WERI-Rb-1 (cell line): ENCODE data around the gene VPS11.
"Not testable (repeated sequence)": the region's sequence is repeated elsewhere in the genome, so short reads cannot be mapped to it uniquely, and the experiment has no call there.

Experiments
- DNase-seq: peaks from one replicate; pipeline ENCODE4 v3.0.0-alpha.2; 2020
- H3K27ac ChIP-seq: fragments of 250-450 bp; sonication (Bioruptor Pico); 2 replicates; pipeline ENCODE4 v1.5.1; 2020; ENCODE audit warnings: mild to moderate bottlenecking, moderate library complexity
- H3K27me3 ChIP-seq: fragments of 250-450 bp; sonication (Bioruptor Pico); 2 replicates; pipeline ENCODE4 v1.5.1; 2021; ENCODE audit warnings: mild to moderate bottlenecking, low read depth, moderate library complexity; ENCODE audit not compliant: insufficient read depth, severe bottlenecking
- H3K36me3 ChIP-seq: fragments of 250-450 bp; sonication (Bioruptor Pico); 2 replicates; pipeline ENCODE4 v1.5.1; 2020; ENCODE audit warnings: mild to moderate bottlenecking, moderate library complexity
- H3K4me3 ChIP-seq: 2 replicates; pipeline ENCODE4 v1.5.1; 2011; ENCODE audit warnings: low read depth, mild to moderate bottlenecking, control low read depth, low read length
- H3K9me3 ChIP-seq: fragments of 250-450 bp; sonication (Bioruptor Pico); 2 replicates; pipeline ENCODE4 v1.5.1; 2021; ENCODE audit warnings: mild to moderate bottlenecking, moderate library complexity; ENCODE audit not compliant: severe bottlenecking
- TF ChIP-seq, protein P1 (sequence below): IDR thresholded peaks from 2 replicates; pipeline ENCODE4 v1.5.1; 2011; ENCODE audit warnings: low read depth, mild to moderate bottlenecking, control low read depth, inconsistent platforms, low read length

Gene VPS11

GRCh38 chr11:119030329-119031047, 37.1 kb upstream of the VPS11 start, which contains the start of gene SLC37A4:
SLC37A4 (minus strand) TSS chr11:119030877.
- H3K36me3 ChIP-seq = peaks cover 40% of the 10 kb centered on the region
- peak; percentile 99 for DNase-seq
- TF ChIP-seq, protein P1, sequence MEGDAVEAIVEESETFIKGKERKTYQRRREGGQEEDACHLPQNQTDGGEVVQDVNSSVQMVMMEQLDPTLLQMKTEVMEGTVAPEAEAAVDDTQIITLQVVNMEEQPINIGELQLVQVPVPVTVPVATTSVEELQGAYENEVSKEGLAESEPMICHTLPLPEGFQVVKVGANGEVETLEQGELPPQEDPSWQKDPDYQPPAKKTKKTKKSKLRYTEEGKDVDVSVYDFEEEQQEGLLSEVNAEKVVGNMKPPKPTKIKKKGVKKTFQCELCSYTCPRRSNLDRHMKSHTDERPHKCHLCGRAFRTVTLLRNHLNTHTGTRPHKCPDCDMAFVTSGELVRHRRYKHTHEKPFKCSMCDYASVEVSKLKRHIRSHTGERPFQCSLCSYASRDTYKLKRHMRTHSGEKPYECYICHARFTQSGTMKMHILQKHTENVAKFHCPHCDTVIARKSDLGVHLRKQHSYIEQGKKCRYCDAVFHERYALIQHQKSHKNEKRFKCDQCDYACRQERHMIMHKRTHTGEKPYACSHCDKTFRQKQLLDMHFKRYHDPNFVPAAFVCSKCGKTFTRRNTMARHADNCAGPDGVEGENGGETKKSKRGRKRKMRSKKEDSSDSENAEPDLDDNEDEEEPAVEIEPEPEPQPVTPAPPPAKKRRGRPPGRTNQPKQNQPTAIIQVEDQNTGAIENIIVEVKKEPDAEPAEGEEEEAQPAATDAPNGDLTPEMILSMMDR = peak; percentile 92
- no peaks in the 10 kb centered on the region for H3K9me3 ChIP-seq
- H3K27ac ChIP-seq = peak within 1 kb of the TSS; percentile 97
- H3K4me3 ChIP-seq = peak within 1 kb of the TSS; percentile 73
- H3K27me3 ChIP-seq = no peaks in the 10 kb centered on the region

- TF ChIP-seq, protein P1 = no peak
- H3K27ac ChIP-seq = no peak overlapping the region
Measured at GRCh38 chr11:119031912-119032280, 35.7 kb upstream of the VPS11 start.

GRCh38 chr11:119033421-119033820, 34.2 kb upstream of the VPS11 start:
- H3K27ac ChIP-seq, H3K9me3 ChIP-seq, DNase-seq, H3K4me3 ChIP-seq, H3K27me3 ChIP-seq: not testable (repeated sequence)
- peaks cover 10% of the 10 kb centered on the region for H3K36me3 ChIP-seq

More at GRCh38 chr11:119031912-119032280, 35.7 kb upstream of the VPS11 start:
- no peak for DNase-seq
- H3K36me3 ChIP-seq = peaks cover 26% of the 10 kb centered on the region
- H3K9me3 ChIP-seq = no peaks in the 10 kb centered on the region
- no peak overlapping the region for H3K4me3 ChIP-seq
- H3K27me3 ChIP-seq = no peaks in the 10 kb centered on the region

GRCh38 chr11:119034813-119035212, 32.8 kb upstream of the VPS11 start:
- Histone ChIP-seq H3K27me3 (no peaks in the 10 kb centered on the region), H3K36me3 (peaks cover 2% of the 10 kb centered on the region; the same call in 1 of the 2 replicates), H3K27ac (no peak overlapping the region), H3K4me3 (no peak overlapping the region), H3K9me3 (no peaks in the 10 kb centered on the region)
- no peak for DNase-seq
- TF ChIP-seq, protein P1 = no peak

- H3K4me3 ChIP-seq = no peak overlapping the region
- no peaks in the 10 kb centered on the region for H3K9me3 ChIP-seq
- no peaks in the 10 kb centered on the region for H3K36me3 ChIP-seq
- H3K27ac ChIP-seq = peak overlapping the region; percentile 74
- no peak for DNase-seq
- no peaks in the 10 kb centered on the region for H3K27me3 ChIP-seq
- TF ChIP-seq, protein P1 = no peak
Measured at GRCh38 chr11:119038884-119039283, 28.7 kb upstream of the VPS11 start.

- H3K4me3 ChIP-seq, H3K27me3 ChIP-seq, H3K36me3 ChIP-seq, DNase-seq, H3K9me3 ChIP-seq: not testable (repeated sequence)
- H3K27ac ChIP-seq = peak overlapping the region; percentile 74
Measured at GRCh38 chr11:119039471-119039870, 28.1 kb upstream of the VPS11 start.
